H1 (cell line): ENCODE measurements around the gene PIAS1. TPM values are rescaled to one million over a fixed set of nuclear protein-coding genes. Genes with fewer than 3 reads are reported as not detected.

Source experiments
- BACH1 ChIP-seq: IDR thresholded peaks from 2 replicates; pipeline ENCODE4 v1.6.1; 2012; ENCODE audit warnings: low read length, improper control_type of control experiment
- CBX8 ChIP-seq: fragments of 300-800, 300-1000 bp; sonication (generic); IDR thresholded peaks from 2 replicates; pipeline ENCODE4 v1.7.1; 2016; ENCODE audit warnings: low read depth, low read length, borderline replicate concordance
- CREB1 ChIP-seq: IDR thresholded peaks from 2 replicates; pipeline ENCODE4 v1.6.1; 2012; ENCODE audit warnings: inconsistent platforms
- E2F6 ChIP-seq: IDR thresholded peaks from 2 replicates; pipeline ENCODE4 v1.6.1; 2012; ENCODE audit warnings: inconsistent platforms
- GABPA ChIP-seq: IDR thresholded peaks from 2 replicates; pipeline ENCODE4 v1.6.1; 2011; ENCODE audit warnings: mild to moderate bottlenecking, low read length, moderate library complexity, borderline replicate concordance; ENCODE audit not compliant: insufficient read depth
- HDAC2 ChIP-seq, 2 experiments: fragments of 300-600 bp in 1 of 2; sonication (generic) in 1 of 2; IDR thresholded peaks; 2 replicates each; pipeline ENCODE4 v1.6.1; 2011 to 2012; ENCODE audit warnings: low read depth in 2 of 2, low read length in 2 of 2, mild to moderate bottlenecking in 2 of 2, moderate library complexity in 2 of 2, borderline replicate concordance in 1 of 2, inconsistent platforms in 1 of 2
- RNF2 ChIP-seq: fragments of 200-900, 300-1000 bp; sonication (generic); IDR thresholded peaks from 2 replicates; pipeline ENCODE4 v1.7.1; 2016; ENCODE audit warnings: borderline replicate concordance, low read depth, mild to moderate bottlenecking, antibody characterized with exemption, low read length; ENCODE audit not compliant: poor library complexity, severe bottlenecking; ENCODE audit errors: missing control alignments
- SRF ChIP-seq: IDR thresholded peaks from 2 replicates; pipeline ENCODE4 v1.6.1; 2011; ENCODE audit warnings: mild to moderate bottlenecking, low read depth, low read length, moderate library complexity
- TBP ChIP-seq: IDR thresholded peaks from 2 replicates; pipeline ENCODE4 v1.6.1; 2011; ENCODE audit warnings: low read depth, low read length, improper control_type of control experiment
- TCF12 ChIP-seq: IDR thresholded peaks from 2 replicates; pipeline ENCODE4 v1.6.1; 2011; ENCODE audit warnings: low read depth, mild to moderate bottlenecking, low read length
- polyA plus RNA-seq, 7 experiments: library from polyadenylated mRNA; depleted of rRNA in 3 of 7; stranded (reverse) in 5 of 7; unstranded in 2 of 7; fragments of >200 nt in 5 of 7; fragments of 200-250 nt in 2 of 7; gene quantifications; 1 replicate in 5 of 7; 2 replicates in 1 of 7; 4 replicates in 1 of 7; pipeline versions ENCODE4 v1.2.1 to v1.2.3, GENCODE V29; 2011 to 2013; ENCODE audit warnings: missing spikeins in 2 of 7, mixed read lengths in 2 of 7
- total RNA-seq: library from RNA; stranded (reverse); fragmentation: NEBNext Ultra II Directional; extraction: Animal tissue kit (Norgen Biotek cat#: 25700); gene quantifications from 2 replicates; pipeline ENCODE4 v1.2.1, GENCODE V29; 2021

The PIAS1 gene
- total and polyA plus RNA-seq, 2 of the 8 experiments (the other 6 are each of a cell fraction or from before 2014, with no cell fraction given) = 30.8 to 34.5 TPM

DNA sequence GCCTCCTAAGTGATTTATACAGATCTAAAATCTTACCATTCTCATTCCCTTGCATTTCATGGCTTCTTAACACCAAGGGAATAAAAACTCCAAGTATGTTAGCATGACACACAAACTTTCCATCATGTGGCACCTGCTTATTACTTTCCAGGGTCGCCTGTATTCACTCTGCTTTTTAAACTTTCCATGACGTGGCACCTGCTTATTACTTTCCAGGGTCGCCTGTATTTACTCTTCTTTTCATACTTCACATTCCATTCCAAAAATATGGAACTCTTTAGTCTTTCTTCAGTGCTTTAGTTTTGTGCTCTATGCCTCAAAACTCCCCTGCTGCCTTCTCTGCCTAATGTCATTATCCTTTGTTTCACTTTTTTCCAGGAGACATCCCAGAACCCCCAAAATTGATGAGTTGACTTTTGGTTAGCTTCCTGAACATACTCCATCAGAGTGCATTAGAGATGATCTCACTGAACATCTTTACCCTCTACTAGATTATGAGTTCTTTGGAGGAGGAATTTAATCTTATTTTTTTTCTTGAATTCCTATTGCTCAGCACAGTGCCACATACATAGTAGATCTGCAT, 104.0 kb downstream of the PIAS1 start (continued):
- no peak for TF ChIP-seq E2F6
- no peak for TF ChIP-seq TBP
- TF ChIP-seq TCF12 = no peak
- TF ChIP-seq CREB1 = no peak
- no peak for TF ChIP-seq CBX8
- no peak for TF ChIP-seq HDAC2 (IDR thresholded peaks at IDR 0.05; ENCODE audit: borderline replicate concordance in 1 of 2, low read depth in 2 of 2, low read length in 2 of 2)
- no peak for TF ChIP-seq SRF
- TF ChIP-seq BACH1 = no peak
- no peak for TF ChIP-seq GABPA
- TF ChIP-seq RNF2 = no peak
